ENCODE results near the gene ABCA13. TPM values are rescaled to one million over a fixed set of nuclear protein-coding genes. Genes with fewer than 3 reads are reported as not detected.

The ABCA13 gene
- total and polyA plus RNA-seq, 2 of the 4 experiments (the other 2 are of a cell fraction): under 0.01 to 0.07 TPM

DNA sequence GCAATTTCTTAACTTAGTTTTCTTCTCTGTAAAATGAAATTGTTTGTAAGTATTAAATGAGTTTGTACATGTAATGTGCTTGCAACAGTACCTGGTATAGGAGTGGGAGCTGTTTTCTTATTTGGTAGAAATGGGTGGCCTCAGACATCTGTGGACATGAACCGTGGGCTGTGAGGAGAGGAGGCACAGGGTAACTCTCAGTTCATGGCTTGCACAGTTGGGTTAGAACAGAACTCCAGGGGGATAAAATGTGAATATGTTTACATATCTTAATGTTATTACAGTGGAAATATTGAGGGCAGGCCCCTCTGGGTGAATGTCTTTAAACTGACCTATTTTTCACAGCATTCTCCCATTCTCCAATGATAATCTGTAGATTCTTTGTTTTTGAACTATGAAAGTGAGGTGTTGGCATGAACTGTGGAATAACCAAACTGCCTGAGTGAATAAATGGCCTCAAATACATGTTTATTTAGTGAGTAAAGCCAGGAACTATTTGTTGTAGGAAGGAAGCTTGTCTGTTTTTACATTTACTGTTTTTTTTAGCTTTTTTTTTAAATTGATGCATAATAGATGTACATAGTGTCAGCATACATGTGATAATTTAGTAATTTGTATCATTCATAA, 2.6 kb downstream of the ABCA13 start:
- H2AK9ac ChIP-seq (replicated peaks; ENCODE audit: low read depth, low read length, poor library complexity): no peak overlapping the region
- no peak overlapping the region; the same call in 1 of the 2 replicates for H4K91ac ChIP-seq (ENCODE audit: insufficient read depth, low read depth, low read length)
- no peaks in the 10 kb centered on the region for H4K20me1 ChIP-seq (ENCODE audit: insufficient read depth, low read length)
- dilution Hi-C loops (cut with HindIII; ENCODE audit: low sequenced_read_pairs, unreplicated experiment): no loop called here
- no peaks in the 10 kb centered on the region for H3K36me3 ChIP-seq (ENCODE audit: control insufficient read depth, insufficient read depth, low read length)
- H3K4me2 ChIP-seq (ENCODE audit: low read depth, low read length): no peak overlapping the region
- no peak for TF ChIP-seq RFX5 (IDR thresholded peaks at IDR 0.05; ENCODE audit: low read depth, low read length)
- no peak for TF ChIP-seq MAFK (IDR thresholded peaks at IDR 0.05; ENCODE audit: low read depth, low read length)
- TF ChIP-seq FOS (IDR thresholded peaks at IDR 0.05; ENCODE audit: low read depth, low read length): no peak
- TF ChIP-seq RAD21 (IDR thresholded peaks at IDR 0.05; ENCODE audit: low read length): no peak
- TF ChIP-seq CHD1 (IDR thresholded peaks at IDR 0.05; ENCODE audit: low read depth, low read length): no peak
- no peak for TF ChIP-seq POLR2A (IDR thresholded peaks at IDR 0.05; ENCODE audit: low read depth, low read length)
- TF ChIP-seq, protein P1, sequence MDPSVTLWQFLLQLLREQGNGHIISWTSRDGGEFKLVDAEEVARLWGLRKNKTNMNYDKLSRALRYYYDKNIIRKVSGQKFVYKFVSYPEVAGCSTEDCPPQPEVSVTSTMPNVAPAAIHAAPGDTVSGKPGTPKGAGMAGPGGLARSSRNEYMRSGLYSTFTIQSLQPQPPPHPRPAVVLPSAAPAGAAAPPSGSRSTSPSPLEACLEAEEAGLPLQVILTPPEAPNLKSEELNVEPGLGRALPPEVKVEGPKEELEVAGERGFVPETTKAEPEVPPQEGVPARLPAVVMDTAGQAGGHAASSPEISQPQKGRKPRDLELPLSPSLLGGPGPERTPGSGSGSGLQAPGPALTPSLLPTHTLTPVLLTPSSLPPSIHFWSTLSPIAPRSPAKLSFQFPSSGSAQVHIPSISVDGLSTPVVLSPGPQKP (IDR thresholded peaks at IDR 0.05; ENCODE audit: borderline replicate concordance, low read depth, low read length): no peak
- no peak for TF ChIP-seq BHLHE40 (IDR thresholded peaks at IDR 0.05; ENCODE audit: low read depth, low read length)
- no peak for TF ChIP-seq USF2 (IDR thresholded peaks at IDR 0.05; ENCODE audit: low read depth, low read length)
- no peak for TF ChIP-seq MAZ (IDR thresholded peaks at IDR 0.05; ENCODE audit: borderline replicate concordance, low read depth, low read length)
- TF ChIP-seq NFE2L2 (IDR thresholded peaks at IDR 0.05; ENCODE audit: low read depth, low read length): no peak
- TF ChIP-seq MXI1 (IDR thresholded peaks at IDR 0.05; ENCODE audit: borderline replicate concordance, low read depth, low read length): no peak
- no peak for TF ChIP-seq SMC3 (IDR thresholded peaks at IDR 0.05; ENCODE audit: low read depth, low read length)
- TF ChIP-seq CTCF (conservative IDR thresholded peaks at IDR 0.05; ENCODE audit: low read depth, low read length): no peak
- no peak overlapping the region for H2BK15ac ChIP-seq (ENCODE audit: low read depth, low read length)
- POLR2A ChIA-PET (ENCODE audit: unreplicated experiment): no interaction called here
- H2BK120ac ChIP-seq (ENCODE audit: low read depth, low read length): no peak overlapping the region
- H3K56ac ChIP-seq (ENCODE audit: extremely low read depth, insufficient read depth, low read length): no peak overlapping the region
- no peak overlapping the region for H2AFZ ChIP-seq (replicated peaks; ENCODE audit: low read length, poor library complexity)
- DNase-seq (peak; percentile 30), ATAC-seq (ENCODE audit: low read depth) (peak; percentile 59)
- H3K14ac ChIP-seq (replicated peaks; ENCODE audit: low read depth, low read length): no peak overlapping the region
- no peak overlapping the region for H2AK5ac ChIP-seq (ENCODE audit: low read depth, low read length)
- H3K4me3 ChIP-seq (ENCODE audit: insufficient read depth, low read depth, low read length): no peak overlapping the region
- no peak overlapping the region for H3K18ac ChIP-seq (ENCODE audit: low read depth, low read length)
- no peak overlapping the region for H4K5ac ChIP-seq (ENCODE audit: low read depth, low read length)
- H3K79me1 ChIP-seq (ENCODE audit: low read depth in 1 of 2, low read length in 2 of 2): no peaks in the 10 kb centered on the region
- intact Hi-C loops (cut with micrococcal nuclease): loop anchor here (5.0 kb wide), 1 partner anchor 93 kb away; no protein-coding TSS in a partner anchor
- no peak overlapping the region for H2BK5ac ChIP-seq (ENCODE audit: low read depth, low read length, poor library complexity, severe bottlenecking)
- peaks cover 3% of the 10 kb centered on the region; the same call in 1 of the 2 replicates for H3K4me1 ChIP-seq (ENCODE audit: control insufficient read depth, insufficient read depth, low read length)
- H3K23ac ChIP-seq (ENCODE audit: low read depth, low read length): no peak overlapping the region
- no peak overlapping the region for H4K8ac ChIP-seq (ENCODE audit: low read depth in 2 of 2, low read length in 2 of 2)
- in situ Hi-C loops (cut with MboI; ENCODE audit: low sequenced_read_pairs): no loop called here
- H3K9ac ChIP-seq (ENCODE audit: low read depth, low read length): no peak overlapping the region
- H3K9me1 ChIP-seq (ENCODE audit: insufficient read depth, low read length): no peaks in the 10 kb centered on the region
- WGBS, 2 experiments (ENCODE audit: extremely low coverage in 2 of 2, insufficient read length in 1 of 2): 60% methylated on average over 1 of the region's 1 CpG; no CpG with 5 or more reads in 1 of the 2 experiments
- H3K4ac ChIP-seq (ENCODE audit: low read depth, low read length): no peak overlapping the region
- no peak overlapping the region for H2BK20ac ChIP-seq (ENCODE audit: low read depth, low read length)
- H3K27ac ChIP-seq (ENCODE audit: insufficient read depth, low read length): no peak overlapping the region
- CTCF ChIA-PET: interaction anchor here (0.6 to 1.9 kb wide), 3 partner anchors 9 to 37 kb away, joined by 3 to 9 read pairs (median 3); no protein-coding TSS in a partner anchor
- no peaks in the 10 kb centered on the region for H3K27me3 ChIP-seq (ENCODE audit: control insufficient read depth, insufficient read depth, low read length)
- no peaks in the 10 kb centered on the region for H3K9me3 ChIP-seq (ENCODE audit: control insufficient read depth, insufficient read depth, low read length)
- no TSS peak for BruUV-seq (replicated peaks)
